ENCODE results near the gene DSC3.

DNA sequence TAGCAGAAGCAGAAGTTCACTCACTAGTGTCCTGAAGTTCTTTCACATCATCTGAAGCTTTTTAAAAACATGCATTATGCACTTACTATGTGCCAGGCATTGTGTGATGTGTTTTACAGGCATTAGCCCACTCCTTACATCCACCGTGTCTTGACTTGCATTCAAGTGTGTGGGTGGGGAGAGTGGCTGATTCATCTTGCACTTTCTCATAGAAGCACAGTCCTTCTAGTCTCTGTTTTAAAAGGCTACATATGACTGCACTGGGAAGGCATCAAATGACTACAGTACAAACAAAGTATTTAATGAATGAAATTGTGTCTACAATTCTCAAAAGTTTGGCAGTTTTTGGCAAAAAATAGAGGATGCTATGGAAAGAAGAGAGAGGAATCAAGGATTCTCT is 21.6 kb upstream of the DSC3 start:
- peak; percentile 17; the same call in 1 of the 2 replicates for TF ChIP-seq POLR2A (IDR thresholded peaks at IDR 0.05; ENCODE audit: low read depth, low read length)
- TF ChIP-seq POLR2AphosphoS5 (IDR thresholded peaks at IDR 0.05; ENCODE audit: low read depth, low read length), result no peak

Measured in GM12892 (cell line).